Embryonic facial prominence (tissue), 1 donor: ENCODE data around the gene OR11H7.
"Not testable (repeated sequence)": the region's sequence is repeated elsewhere in the genome, so short reads cannot be mapped to it uniquely, and the experiment has no call there.

Source experiments
- DNase-seq: peaks from one replicate; pipeline ENCODE4 v3.0.0-alpha.2; 2016; ENCODE audit errors: extremely low spot score

Gene OR11H7

DNA sequence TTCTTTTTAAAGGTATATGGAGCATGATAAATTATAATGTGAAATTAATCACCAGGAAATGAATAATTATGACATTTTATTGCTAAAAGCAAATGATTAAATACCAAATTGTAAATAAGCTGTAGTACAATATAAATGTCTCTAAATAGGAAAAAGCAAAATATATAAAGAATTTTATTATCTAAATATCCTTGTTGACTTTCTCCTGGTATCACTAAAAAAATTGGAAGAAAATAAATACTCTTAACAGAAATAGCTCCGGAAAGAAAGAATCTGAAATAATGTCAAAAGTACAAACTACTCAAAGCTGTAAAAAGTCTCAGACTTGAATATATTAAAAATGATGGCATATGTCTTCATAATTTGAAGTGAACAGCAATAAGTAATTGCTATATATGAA lies at the start of gene OR11H7:
OR11H7 (plus strand) TSS at position 301 of the 400 bp plus-strand sequence.
- DNase-seq: no peak

DNA sequence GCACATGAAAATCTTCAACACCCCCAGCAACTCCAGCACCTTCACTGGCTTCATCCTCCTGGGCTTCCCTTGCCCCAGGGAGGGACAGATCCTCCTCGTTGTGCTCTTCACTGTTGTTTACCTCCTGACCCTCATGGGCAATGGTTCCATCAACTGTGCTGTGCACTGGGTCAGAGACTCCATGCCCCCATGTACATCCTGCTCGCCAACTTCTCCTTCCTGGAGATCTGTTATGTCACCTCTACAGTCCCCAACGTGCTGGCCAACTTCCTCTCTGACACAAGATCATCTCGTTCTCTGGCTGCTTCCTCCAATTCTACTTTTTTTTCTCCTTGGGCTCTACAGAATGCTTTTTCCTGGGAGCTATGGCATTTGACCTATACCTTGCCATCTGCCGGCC lies 49.6 kb upstream of the OR11H7 start:
- DNase-seq: no peak

DNA sequence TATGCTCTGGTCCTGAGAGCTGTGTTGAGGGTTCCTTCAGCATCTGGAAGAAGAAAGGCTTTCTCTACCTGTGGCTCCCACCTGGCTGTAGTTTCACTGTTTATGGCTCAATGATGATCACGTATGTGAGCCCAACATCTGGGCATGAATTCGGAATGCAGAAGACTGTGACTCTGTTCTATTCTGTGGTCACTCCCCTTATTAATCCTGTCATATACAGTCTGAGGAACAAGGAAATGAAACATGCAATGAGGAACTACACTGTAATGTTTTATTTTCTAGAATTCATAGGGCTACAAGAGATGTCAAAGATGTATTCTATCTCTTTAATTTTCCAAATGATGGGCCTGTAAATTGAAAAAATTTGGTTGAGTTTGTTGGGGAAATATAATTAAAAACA lies 48.9 kb upstream of the OR11H7 start:
- DNase-seq: no peak

DNA sequence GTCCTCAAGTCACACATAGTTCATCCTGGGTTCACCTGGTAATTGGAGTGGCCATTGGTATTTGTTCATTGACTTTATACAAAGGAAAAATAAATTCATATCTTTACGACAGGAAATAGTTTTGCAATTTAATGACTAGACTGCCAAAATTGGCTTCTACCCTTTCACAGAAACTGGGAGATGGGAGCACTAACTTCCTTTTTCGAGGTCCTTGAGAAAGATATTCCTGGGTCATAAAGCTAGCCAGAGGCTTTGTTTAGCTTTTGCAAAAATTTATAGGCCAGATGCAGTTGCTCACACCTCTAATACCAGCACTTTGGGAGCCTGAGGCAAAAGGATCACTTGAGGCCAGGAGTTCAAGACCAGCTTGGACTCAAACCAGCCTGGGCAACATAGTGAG lies 48.3 kb upstream of the OR11H7 start:
- no peak for DNase-seq

DNA sequence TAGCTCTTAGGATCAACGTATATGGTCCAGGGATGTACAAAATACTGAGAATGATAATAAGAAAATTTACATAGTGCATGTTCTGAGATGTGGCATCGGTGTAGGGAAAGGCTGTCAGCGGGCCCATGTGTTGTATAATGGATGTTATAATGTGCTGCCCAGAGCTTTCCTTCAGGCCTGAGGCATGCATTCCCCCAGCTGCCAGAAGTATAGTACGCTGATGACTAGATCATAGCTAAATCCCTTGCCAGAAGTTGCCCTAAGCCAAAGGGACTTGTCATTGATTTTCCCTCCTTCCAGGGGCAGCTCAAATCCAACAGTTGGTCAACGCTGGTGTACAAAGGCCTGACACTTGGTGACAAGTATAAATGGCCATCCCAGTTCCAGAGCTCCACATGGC lies 44.6 kb upstream of the OR11H7 start:
- no peak for DNase-seq

DNA sequence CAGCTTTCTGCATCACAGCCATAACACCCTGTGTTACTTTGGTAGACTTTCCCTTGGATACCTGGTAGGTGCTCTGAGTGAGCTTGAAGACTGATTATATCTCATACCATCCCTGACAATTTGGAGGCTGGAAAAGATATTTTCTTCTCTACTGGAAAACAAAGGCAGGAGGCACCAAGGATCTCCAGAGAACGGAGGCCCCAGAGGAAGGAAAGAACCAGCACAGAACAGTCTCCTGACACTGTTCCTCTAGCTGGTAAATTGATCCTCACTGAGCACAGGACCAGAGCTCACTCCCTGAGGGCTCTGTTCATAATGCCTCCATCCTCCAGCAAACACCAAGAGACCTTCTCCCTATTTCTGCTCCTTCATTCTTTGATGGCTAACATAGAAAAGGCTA lies 38.2 kb upstream of the OR11H7 start, which contains the start of gene OR11G2:
OR11G2 (plus strand) TSS at position 301 of the 400 bp plus-strand sequence. CDS start 6,542 bp downstream, outside the sequence.
- DNase-seq: no peak

DNA sequence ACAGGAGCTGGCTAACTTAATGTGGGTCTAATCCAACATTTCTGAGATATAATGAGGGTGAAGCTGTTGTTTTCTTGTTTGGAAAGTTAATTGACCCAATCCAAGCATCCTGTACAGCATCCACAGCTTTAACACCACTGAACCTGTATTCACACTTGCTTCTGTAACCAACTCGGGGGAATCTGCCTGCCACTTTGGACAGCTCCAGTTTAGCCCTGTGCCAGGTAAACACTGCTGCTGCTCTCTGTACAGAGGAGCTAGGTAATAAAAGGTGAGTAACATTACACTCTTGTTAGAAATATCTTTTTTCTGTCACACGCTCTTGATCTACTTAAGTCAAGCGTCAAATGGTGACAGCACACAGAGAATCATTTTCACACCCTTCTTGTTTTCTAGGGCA lies 37.4 kb upstream of the OR11H7 start:
- DNase-seq: no peak

DNA sequence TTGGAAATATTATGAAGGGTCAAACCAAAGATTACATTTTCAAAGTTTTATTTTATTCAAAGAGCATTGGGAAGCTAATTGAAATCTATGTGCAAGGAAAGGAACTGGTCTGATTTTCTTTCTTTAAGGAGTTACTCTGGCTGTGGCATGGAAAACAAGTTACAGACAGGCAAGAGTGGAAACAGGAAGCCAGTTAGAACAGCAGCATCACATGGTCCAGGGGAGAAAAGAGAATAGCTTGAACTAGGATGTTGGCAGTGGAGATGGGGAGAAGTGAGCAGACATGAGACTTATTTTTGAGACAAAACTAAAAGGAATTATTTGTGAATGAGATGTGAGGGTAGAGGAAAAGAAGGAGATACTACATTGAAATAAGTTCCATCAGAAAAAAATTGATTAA lies 34.7 kb upstream of the OR11H7 start:
- DNase-seq: no peak

DNA sequence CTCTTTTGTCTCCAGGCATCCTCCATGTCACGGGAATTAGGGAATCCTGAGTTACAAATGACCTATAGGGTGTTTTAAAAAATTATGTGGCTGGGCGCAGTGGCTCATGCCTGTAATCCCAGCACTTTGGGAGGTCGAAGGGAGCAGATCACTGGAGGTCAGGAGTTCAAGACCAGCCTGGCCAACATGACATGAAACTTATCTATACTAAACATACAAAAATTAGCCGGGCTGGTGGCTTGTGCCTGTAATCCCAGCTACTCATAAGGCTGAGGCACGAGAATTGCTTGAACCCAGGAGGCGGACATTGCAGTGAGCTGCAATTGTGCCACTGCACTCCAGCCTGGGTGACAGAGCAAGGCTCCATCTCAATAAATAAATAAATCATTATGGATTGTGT lies 33.6 kb upstream of the OR11H7 start:
- not testable (repeated sequence) for DNase-seq

DNA sequence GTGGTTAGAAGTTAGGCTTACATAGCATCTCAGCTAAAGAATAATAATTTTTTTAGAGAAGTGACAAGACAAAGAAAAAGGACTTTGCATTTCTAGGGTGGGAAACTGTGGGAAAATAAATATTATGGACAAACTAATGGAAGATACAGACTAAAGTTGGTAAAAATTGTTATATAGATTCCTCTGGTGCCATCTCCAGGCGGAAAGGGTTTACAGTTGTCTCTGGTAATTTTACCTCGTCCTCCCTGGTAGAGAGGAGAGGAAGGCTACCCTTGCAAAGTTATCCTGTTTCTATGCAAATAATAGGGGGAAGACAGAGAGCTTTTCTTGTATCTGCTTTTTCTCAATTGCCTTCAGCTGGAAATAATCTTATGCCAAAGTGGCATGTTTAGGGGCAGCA lies 32.9 kb upstream of the OR11H7 start:
- no peak for DNase-seq

DNA sequence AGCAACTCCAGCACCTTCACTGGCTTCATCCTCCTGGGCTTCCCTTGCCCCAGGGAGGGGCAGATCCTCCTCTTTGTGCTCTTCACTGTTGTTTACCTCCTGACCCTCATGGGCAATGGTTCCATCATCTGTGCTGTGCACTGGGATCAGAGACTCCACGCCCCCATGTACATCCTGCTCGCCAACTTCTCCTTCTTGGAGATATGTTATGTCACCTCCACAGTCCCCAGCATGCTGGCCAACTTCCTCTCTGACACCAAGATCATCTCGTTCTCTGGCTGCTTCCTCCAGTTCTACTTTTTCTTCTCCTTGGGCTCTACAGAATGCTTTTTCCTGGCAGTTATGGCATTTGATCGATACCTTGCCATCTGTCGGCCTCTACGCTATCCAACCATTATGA lies 31.3 kb upstream of the OR11H7 start:
- no peak for DNase-seq

DNA sequence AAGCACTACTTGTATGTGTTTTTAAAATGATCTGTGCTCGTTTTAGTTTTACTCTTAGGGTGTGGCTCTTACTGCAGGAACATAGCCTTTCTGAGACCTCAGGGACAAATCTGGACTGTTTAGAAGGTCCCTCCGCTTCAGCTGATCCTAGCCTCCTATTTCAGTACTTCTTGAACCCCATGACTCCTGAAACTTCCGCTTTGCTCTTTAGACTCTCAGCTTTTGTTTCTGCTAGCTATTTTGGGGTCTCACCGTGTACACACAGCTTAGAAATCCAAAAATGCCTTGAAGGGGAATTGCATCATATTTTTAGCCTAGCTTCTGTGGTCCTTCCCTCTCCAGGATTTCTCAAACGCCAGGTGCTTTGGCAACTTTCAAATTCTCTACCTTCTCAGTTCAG lies 29.8 kb upstream of the OR11H7 start:
- no peak for DNase-seq

DNA sequence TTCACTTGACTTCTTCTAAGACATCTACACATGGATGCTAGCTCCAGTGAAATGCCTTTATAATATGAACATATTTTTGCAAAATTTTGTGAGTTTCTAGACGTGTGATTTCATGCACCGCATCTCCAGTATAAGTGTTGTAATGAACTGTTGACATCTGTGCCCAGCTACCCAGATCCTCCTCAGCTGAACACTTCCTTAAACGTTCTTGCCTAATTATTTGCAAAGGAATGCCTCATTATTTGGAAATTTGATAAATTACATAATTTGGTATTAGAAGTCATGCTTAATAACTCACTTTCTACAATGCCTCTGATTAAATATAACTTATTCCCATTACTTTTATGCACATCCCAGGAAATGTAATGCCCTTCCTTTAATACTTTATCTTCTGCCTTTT lies 24.1 kb upstream of the OR11H7 start:
- no peak for DNase-seq

DNA sequence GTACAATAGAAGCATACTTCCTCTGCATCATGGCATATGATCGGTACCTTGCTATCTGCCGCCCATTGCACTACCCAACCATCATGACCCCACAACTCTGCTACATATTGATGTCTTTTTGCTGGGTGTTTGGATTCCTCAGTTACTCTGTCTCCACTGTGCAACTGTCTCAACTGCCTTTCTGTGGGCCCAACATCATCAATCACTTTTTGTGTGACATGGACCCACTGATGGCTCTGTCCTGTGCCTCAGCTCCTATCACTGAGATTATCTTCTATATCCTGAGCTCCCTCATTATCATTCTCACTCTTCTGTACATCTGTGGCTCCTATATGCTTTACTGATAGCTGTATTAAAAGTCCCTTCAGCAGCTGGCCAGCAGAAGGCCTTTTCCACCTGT lies 19.2 kb upstream of the OR11H7 start:
- no peak for DNase-seq

DNA sequence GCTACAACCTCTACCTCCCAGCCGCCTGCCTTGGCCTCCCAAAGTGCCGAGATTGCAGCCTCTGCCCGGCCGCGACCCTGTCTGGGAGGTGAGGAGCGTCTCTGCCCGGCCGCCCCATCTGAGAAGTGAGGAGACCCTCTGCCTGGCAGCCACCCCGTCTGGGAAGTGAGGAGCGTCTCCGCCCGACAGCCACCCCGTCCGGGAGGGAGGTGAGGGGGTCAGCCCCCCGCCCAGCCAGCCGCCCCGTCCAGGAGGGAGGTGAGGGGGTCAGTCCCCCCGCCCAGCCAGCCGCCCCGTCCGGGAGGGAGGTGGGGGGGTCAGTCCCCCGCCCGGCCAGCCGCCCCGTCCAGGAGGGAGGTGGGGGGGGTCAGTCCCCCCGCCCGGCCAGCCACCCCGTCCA lies 16.4 kb upstream of the OR11H7 start:
- not testable (repeated sequence) for DNase-seq

DNA sequence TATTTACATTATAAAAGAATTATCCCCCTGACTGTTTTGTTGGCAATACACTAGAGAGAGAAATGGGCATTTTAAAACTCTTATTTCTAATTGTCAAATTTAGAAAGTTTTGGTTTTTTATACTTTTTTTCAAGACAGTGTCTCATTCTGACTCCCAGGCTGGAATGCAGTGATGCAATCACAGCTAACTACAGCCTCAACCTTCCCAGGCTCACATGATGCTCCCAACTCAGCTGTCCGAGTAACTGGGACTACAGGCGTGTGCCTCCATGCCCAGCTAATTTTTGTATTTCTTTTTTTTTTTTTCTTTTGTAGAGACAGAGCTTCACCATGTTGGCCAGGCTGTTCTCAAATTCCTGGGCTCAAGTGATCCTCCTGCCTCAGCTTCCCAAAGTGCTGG lies 13.6 kb upstream of the OR11H7 start:
- DNase-seq: no peak

DNA sequence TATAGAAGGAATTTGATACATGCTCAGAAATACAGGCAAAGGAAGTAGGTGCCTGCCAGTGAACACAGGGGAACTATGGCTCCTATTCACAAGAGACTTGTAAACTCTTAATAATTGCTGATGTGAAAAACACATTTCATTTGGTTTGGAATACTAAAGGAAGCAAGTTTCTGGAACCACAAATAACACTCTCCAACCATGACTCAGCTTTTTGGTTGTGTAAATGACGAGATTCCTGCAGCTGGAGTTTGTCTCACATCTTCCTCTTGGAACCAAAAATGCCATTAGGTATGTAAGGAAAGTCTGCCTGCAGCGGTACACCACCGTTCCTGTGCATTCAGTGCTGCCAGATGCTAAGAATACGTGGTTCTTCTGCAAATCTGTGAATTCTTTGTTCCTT lies 9.7 kb upstream of the OR11H7 start:
- no peak for DNase-seq

DNA sequence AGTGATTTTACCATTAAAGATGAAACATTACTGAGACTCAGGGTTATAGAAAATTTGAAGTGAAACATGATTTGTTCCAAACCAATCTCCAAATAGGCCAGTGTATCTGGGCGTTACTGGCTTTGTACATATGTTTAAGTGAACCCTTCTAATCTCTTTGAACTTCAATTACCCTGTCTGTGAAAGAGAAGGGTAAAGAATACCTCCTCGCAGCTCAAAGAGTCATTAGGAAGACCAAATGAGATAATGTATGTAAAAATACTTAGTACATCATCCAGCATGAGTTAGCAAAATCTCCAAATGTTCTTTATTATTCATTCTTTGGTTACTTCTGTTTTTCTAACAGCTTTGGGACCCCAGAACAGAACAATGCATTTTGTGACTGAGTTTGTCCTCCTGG lies 5.4 kb upstream of the OR11H7 start, which contains the start of gene OR11H6:
OR11H6 (plus strand) TSS at position 301 of the 400 bp plus-strand sequence; CDS start at position 301, 0 bp downstream.
- DNase-seq: no peak

DNA sequence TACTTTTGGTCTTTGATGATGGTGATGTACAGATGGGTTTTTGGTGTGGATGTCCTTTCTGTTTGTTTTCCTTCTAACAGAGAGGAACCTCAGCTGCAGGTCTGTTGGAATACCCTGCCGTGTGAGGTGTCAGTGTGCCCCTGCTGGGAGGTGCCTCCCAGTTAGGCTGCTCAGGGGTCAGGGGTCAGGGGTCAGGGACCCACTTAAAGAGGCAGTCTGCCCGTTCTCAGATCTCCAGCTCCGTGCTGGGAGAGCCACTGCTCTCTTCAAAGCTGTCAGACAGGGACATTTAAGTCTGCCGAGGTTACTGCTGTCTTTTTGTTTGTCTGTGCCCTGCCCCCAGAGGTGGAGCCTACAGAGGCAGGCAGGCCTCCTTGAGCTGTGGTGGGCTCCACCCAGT lies 6.6 kb downstream of the OR11H7 start:
- not testable (repeated sequence) for DNase-seq

DNA sequence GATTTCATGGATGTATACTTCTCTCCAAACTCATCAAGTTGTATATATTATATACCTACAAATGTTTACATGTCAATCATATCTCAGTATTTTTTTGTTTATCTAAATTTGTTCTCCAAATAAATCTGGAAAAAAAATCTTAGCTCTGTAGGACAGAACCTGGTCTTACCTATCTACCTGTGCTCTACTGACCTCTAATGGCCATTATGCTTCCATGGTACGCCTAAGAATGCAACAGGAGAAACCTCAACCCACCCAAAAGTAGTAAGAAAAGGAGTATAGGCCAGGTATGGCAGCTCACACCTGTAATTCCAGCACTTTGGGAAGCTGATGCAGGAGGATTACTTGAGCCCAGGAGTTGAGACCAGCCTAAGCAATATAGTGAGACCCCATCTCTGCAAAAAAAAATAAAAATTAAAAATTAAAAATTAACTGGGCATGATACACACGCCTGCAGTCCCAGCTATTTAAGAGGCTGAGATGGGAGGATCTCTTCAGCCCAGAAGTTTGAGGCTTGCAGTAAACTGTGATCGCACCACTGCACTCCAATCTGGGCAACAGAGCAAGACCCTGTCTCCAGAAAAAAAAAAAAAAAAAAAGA lies 19.0 kb downstream of the OR11H7 start:
- no peak for DNase-seq

DNA sequence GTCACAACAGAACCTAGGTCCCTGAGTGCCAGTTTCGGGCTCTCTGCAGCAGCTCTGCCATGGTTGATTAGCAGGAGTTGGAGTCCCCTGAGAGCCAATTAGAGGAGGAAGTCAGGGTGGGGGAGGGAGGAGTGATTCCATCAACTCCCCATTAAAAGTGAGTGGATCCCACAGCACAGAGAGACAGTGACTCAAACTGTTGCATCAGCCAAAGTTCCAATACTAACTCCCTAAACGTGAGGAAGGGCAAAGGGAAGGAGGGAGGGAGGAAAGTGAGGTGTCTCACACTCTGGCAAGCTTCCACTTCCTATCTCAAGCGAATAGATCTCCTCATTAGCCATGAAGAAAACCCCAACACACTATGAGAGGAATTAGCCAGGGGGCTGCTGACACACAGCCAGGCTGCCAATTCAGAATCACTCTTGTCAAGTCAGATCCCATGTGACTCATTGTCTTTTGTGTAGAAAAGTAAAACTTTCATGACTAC lies 33.9 kb downstream of the OR11H7 start:
- no peak for DNase-seq

DNA sequence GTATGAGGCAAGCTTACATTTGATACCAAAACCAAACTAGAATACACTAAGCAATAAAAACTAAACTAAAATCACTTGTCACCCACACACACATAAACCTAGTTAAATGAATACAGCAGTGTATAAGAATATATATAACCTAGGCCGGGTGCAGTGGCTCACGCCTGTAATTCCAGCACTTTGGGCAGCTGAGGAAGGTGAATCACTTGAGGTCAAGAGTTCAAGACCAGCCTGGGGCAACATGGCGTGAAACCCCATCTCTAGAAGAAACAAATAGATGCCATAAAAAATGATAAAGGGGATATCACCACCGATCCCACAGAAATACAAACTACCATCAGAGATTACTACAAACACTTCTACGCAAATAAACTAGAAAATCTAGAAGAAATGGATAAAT lies 35.6 kb downstream of the OR11H7 start:
- not testable (repeated sequence) for DNase-seq

DNA sequence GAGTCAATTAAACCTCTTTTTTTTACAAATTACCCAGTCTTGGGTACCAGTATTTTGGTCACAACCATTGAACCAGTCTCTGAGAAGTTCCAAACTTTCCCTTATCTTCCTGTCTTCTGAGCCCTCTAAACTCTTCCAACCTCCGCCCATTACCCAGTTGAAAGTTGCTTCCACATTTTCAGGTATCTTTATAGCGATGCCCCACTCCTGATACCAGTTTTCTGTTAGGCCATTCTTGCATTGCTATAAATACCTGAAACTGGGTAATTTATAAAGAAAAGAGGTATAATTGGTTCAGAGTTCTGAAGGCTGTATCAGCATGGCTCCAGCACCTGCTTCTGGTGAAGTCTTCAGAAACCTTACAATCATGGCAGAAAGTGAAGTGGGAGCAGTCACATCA lies 45.3 kb downstream of the OR11H7 start:
- no peak for DNase-seq

DNA sequence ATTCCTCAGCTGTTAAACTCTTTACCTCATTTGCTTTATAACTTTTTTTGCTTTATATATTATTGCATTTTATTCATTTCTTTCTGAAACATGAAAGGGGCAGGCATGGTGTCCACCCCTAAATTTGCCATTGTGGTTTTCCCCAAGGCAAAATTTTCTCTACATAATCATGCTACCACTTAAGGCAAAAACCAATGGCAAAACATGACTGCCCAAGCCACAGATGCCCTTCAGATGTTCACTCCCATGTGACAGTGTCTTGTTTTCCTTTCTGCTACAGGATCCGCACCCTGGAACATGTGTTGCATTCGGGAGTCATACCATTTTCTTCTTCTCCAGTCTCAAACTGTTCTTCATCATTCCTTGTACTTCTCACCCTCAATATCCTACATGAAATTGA lies 48.6 kb downstream of the OR11H7 start:
- no peak for DNase-seq
